GM12878 (cell line): ENCODE results near the gene SHISA6. TPM values are rescaled to one million over a fixed set of nuclear protein-coding genes. Genes with fewer than 3 reads are reported as not detected.

Experiments
- ATAC-seq: fragments of 200-7000 bp; cut with Tn5 transposase; 3 replicates; pipeline ENCODE4 v1.9.1; 2020; ENCODE audit warnings: mild to moderate bottlenecking, moderate library complexity
- BruUV-seq: library from RNA; stranded (reverse); fragments of 400-500 nt; replicated peaks from 2 replicates; lab custom pipeline; 2021; lab: Mats Ljungman, UMichigan
- CTCF ChIA-PET: fragments of 300-600 bp; sonication (Branson Sonifier 250); formaldehyde crosslinking; extraction: SDS; loops from one replicate; lab custom pipeline; 2021; ENCODE audit warnings: inconsistent platforms; lab: Yijun Ruan, JAX
- POLR2A ChIA-PET: fragments of 350-600 bp; formaldehyde crosslinking; extraction: SDS; loops from one replicate; lab custom pipeline; 2021; ENCODE audit warnings: inconsistent platforms; lab: Charles Lee
- RAD21 ChIA-PET: fragments of 300-600 bp; sonication (Branson Sonifier 250); formaldehyde crosslinking; loops from one replicate; lab custom pipeline; 2023; ENCODE audit warnings: antibody characterized with exemption; ENCODE audit not compliant: unreplicated experiment; lab: Charles Lee
- SMC1A ChIA-PET: fragments of 300-600 bp; sonication (Branson Sonifier 250); formaldehyde crosslinking; loops from one replicate; lab custom pipeline; 2023; ENCODE audit not compliant: unreplicated experiment, uncharacterized antibody; lab: Charles Lee
- DNase-seq: peaks from one replicate; pipeline ENCODE4 v3.0.0-alpha.2; 2011; ENCODE audit warnings: low read depth, low spot score
- FAIRE-seq: peaks from 3 replicates; lab custom pipeline; 2011; peaks lifted over from hg19 to GRCh38; lab: Jason Lieb, UNC
- H2AFZ ChIP-seq: 2 replicates; pipeline ENCODE4 v1.6.0; 2011; ENCODE audit warnings: low read depth, low read length, control low read depth; ENCODE audit not compliant: control insufficient read depth
- H3K27ac ChIP-seq: 2 replicates; pipeline ENCODE4 v1.5.1; 2011; ENCODE audit warnings: control low read depth; ENCODE audit not compliant: control insufficient read depth, insufficient read depth
- H3K27me3 ChIP-seq, 2 experiments: replicated peaks in 1 of 2; 2 replicates each; pipeline versions ENCODE4 v1.6.0 to v1.6.1; 2011; ENCODE audit warnings: low read length in 1 of 2; ENCODE audit not compliant: control insufficient read depth in 2 of 2, insufficient read depth in 2 of 2
- H3K36me3 ChIP-seq, 2 experiments: 2 replicates each; pipeline ENCODE4 v1.5.1; 2011; ENCODE audit warnings: low read length in 1 of 2; ENCODE audit not compliant: control insufficient read depth in 2 of 2, insufficient read depth in 2 of 2
- H3K4me1 ChIP-seq: 2 replicates; pipeline ENCODE4 v1.6.1; 2011; ENCODE audit warnings: mild to moderate bottlenecking, low read length, moderate library complexity, mixed read lengths; ENCODE audit not compliant: control insufficient read depth, insufficient read depth
- H3K4me2 ChIP-seq: 2 replicates; pipeline ENCODE4 v1.6.0; 2011; ENCODE audit warnings: control low read depth; ENCODE audit not compliant: control insufficient read depth, insufficient read depth
- H3K4me3 ChIP-seq: fragments of 200-600 bp; sonication (generic); 2 replicates; pipeline ENCODE4 v1.5.1; 2016
- H3K79me2 ChIP-seq: 2 replicates; pipeline ENCODE4 v1.6.0; 2011; ENCODE audit warnings: low read length; ENCODE audit not compliant: control insufficient read depth, insufficient read depth
- H3K9ac ChIP-seq: 2 replicates; pipeline ENCODE4 v1.8.0; 2011; ENCODE audit warnings: low read length, control low read depth, mixed read lengths; ENCODE audit not compliant: control insufficient read depth, insufficient read depth
- H3K9me3 ChIP-seq: replicated peaks from 3 replicates; pipeline ENCODE4 v1.5.1; 2011; ENCODE audit warnings: mild to moderate bottlenecking, low read length; ENCODE audit not compliant: control insufficient read depth, insufficient read depth
- H4K20me1 ChIP-seq: 2 replicates; pipeline ENCODE4 v1.6.0; 2011; ENCODE audit not compliant: control insufficient read depth, insufficient read depth
- ASH2L ChIP-seq: fragments of 300-600, 200-600 bp; sonication (generic); IDR thresholded peaks from 2 replicates; pipeline ENCODE4 v1.6.1; 2017; ENCODE audit warnings: low read depth, mild to moderate bottlenecking, borderline replicate concordance
- BCL11A ChIP-seq: IDR thresholded peaks from 2 replicates; pipeline ENCODE4 v1.6.1; 2011; ENCODE audit warnings: low read depth, low read length
- BHLHE40 ChIP-seq, 2 experiments: fragments of 450-650 bp in 1 of 2; IDR thresholded peaks; 2 replicates each; pipeline ENCODE4 v1.6.1; 2011 to 2017; ENCODE audit warnings: low read depth in 2 of 2, borderline replicate concordance in 1 of 2, improper control_type of control experiment in 1 of 2, low read length in 1 of 2, mild to moderate bottlenecking in 1 of 2
- BMI1 ChIP-seq: fragments of 450-650 bp; IDR thresholded peaks from 2 replicates; pipeline ENCODE4 v1.6.1; 2016; ENCODE audit warnings: mild to moderate bottlenecking, moderate library complexity, borderline replicate concordance
- CBX3 ChIP-seq: fragments of 200-600 bp; sonication (generic); IDR thresholded peaks from 2 replicates; pipeline ENCODE4 v1.6.1; 2016; ENCODE audit warnings: low read depth, borderline replicate concordance
- EGR1 ChIP-seq, 2 experiments: IDR thresholded peaks; 1 replicate in 1 of 2; 2 replicates in 1 of 2; pipeline ENCODE4 v1.6.1; 2011 to 2012; ENCODE audit warnings: low read depth in 2 of 2, low read length in 2 of 2, borderline replicate concordance in 1 of 2, mild to moderate bottlenecking in 1 of 2, moderate library complexity in 1 of 2
- ETV6 ChIP-seq, 2 experiments: fragments of 450-650 bp in 1 of 2; IDR thresholded peaks in 1 of 2; conservative IDR thresholded peaks in 1 of 2; 2 replicates each; pipeline ENCODE4 v1.6.1; 2014; ENCODE audit warnings: antibody characterized with exemption in 1 of 2, borderline replicate concordance in 1 of 2, low read depth in 1 of 2, mild to moderate bottlenecking in 1 of 2, moderate library complexity in 1 of 2
- EZH2 ChIP-seq: IDR thresholded peaks from 2 replicates; pipeline ENCODE4 v1.6.1; 2012; ENCODE audit warnings: low read depth, mild to moderate bottlenecking, control low read depth, inconsistent platforms, low read length, borderline replicate concordance; ENCODE audit not compliant: control insufficient read depth
- HCFC1 ChIP-seq: fragments of 150-350 bp; IDR thresholded peaks from 2 replicates; pipeline ENCODE4 v1.6.1; 2014; ENCODE audit warnings: low read length
- HDGF ChIP-seq: fragments of 450-650 bp; IDR thresholded peaks from 2 replicates; pipeline ENCODE4 v1.6.1; 2016; ENCODE audit warnings: antibody characterized with exemption
- HSF1 ChIP-seq: fragments of 150-350 bp; IDR thresholded peaks from 2 replicates; pipeline ENCODE4 v1.6.1; 2014; ENCODE audit warnings: mild to moderate bottlenecking, low read depth, low read length
- IKZF1 ChIP-seq: fragments of 450-650 bp; conservative IDR thresholded peaks from 2 replicates; pipeline ENCODE4 v1.6.1; 2017; ENCODE audit warnings: antibody characterized with exemption, mild to moderate bottlenecking
- IRF3 ChIP-seq: fragments of 450-650 bp; IDR thresholded peaks from 2 replicates; pipeline ENCODE4 v1.6.1; 2014; ENCODE audit warnings: mild to moderate bottlenecking
- JUND ChIP-seq: IDR thresholded peaks from 2 replicates; pipeline ENCODE4 v1.6.1; 2012; ENCODE audit warnings: low read depth, mild to moderate bottlenecking, low read length, improper control_type of control experiment, moderate library complexity
- NFYA ChIP-seq: IDR thresholded peaks from 2 replicates; pipeline ENCODE4 v1.6.1; 2011; ENCODE audit warnings: low read depth, mild to moderate bottlenecking, low read length, improper control_type of control experiment, borderline replicate concordance
- SREBF1 ChIP-seq: IDR thresholded peaks from 2 replicates; pipeline ENCODE4 v1.6.1; 2012; ENCODE audit warnings: mild to moderate bottlenecking, low read length
- TARDBP ChIP-seq: IDR thresholded peaks from 2 replicates; pipeline ENCODE4 v1.6.1; 2016; ENCODE audit warnings: borderline replicate concordance
- USF2 ChIP-seq: IDR thresholded peaks from 2 replicates; pipeline ENCODE4 v1.6.1; 2011; ENCODE audit warnings: low read depth, low read length, improper control_type of control experiment, borderline replicate concordance
- ZNF207 ChIP-seq: fragments of 450-650 bp; IDR thresholded peaks from 2 replicates; pipeline ENCODE4 v1.6.1; 2014; ENCODE audit warnings: antibody characterized with exemption, mild to moderate bottlenecking, borderline replicate concordance
- WGBS: methylation state at CpG from one replicate; pipeline ENCODE4 v1.1.6; 2016; ENCODE audit warnings: low lambda C conversion rate; ENCODE audit not compliant: insufficient replicate concordance, insufficient coverage; ENCODE audit errors: missing lambda C conversion rate; 5-methylcytosine and 5-hydroxymethylcytosine counted together
- in situ Hi-C: fragments of 300-500 bp; cut with MboI; formaldehyde crosslinking; loops from 9 replicates; pipeline ENCODE4 v1.14.3; 2018; ENCODE audit warnings: mixed read lengths
- intact Hi-C: fragments of 100-400 bp; cut with micrococcal nuclease; formaldehyde crosslinking; loops from one replicate; pipeline ENCODE4 v1.14.2; 2022; ENCODE audit not compliant: unreplicated experiment
- polyA plus RNA-seq, 11 experiments: library from polyadenylated mRNA; depleted of rRNA in 4 of 11; unstranded in 6 of 11; stranded (reverse) in 5 of 11; fragments of >200 nt; fragmentation: Nextera tagmentation in 4 of 11; fragmentation: Illumina TruSeq in 1 of 11; extraction: Ambion mirVana in 4 of 11; extraction: Trizol in 1 of 11; gene quantifications; 1 replicate in 1 of 11; 2 replicates in 10 of 11; pipeline versions ENCODE4 v1.2.1 to v1.2.3, GENCODE V29; 2011 to 2016; ENCODE audit warnings: inconsistent platforms in 2 of 11, missing spikeins in 2 of 11, low read depth in 1 of 11
- total RNA-seq, 4 experiments: library from RNA; depleted of rRNA in 3 of 4; stranded (reverse); fragments of >200 nt in 3 of 4; fragmentation: Illumina TruSeq in 1 of 4; extraction: Trizol in 1 of 4; gene quantifications; 2 replicates each; pipeline versions ENCODE4 v1.2.1 to v1.2.3, GENCODE V29; 2013 to 2021

Gene SHISA6
- total and polyA plus RNA-seq, 10 of the 15 experiments (the other 5 are each of a cell fraction or from before 2014, with no cell fraction given): not detected

- TF ChIP-seq IRF3: no peak
These were observed 19.8 kb upstream of the SHISA6 start (continued) for GRCh38 chr17:11221196-11221595.

GRCh38 chr17:11221721-11222120 lies 19.3 kb upstream of the SHISA6 start:
- H3K27me3 ChIP-seq: no peaks in the 10 kb centered on the region
- H3K4me1 ChIP-seq: no peaks in the 10 kb centered on the region
- H3K4me3 ChIP-seq: no peak overlapping the region
- TF ChIP-seq BMI1 (no peak), ETV6 (conservative IDR thresholded peaks at IDR 0.05 in 1 of 2, IDR thresholded peaks at IDR 0.05 in 1 of 2; ENCODE audit: borderline replicate concordance in 1 of 2, low read depth in 1 of 2) (no peak), ZNF207 (no peak), BCL11A (no peak), JUND (no peak), CBX3 (no peak), HCFC1 (no peak), EGR1 (IDR thresholded peaks at IDR 0.05; ENCODE audit: borderline replicate concordance in 1 of 2, low read depth in 2 of 2, low read length in 2 of 2) (no peak), IKZF1 (no peak), HSF1 (no peak), IRF3 (no peak), ASH2L (no peak), USF2 (no peak), HDGF (no peak), TARDBP (no peak), NFYA (no peak), SREBF1 (no peak), EZH2 (no peak), BHLHE40 (IDR thresholded peaks at IDR 0.05; ENCODE audit: borderline replicate concordance in 1 of 2, low read depth in 2 of 2, low read length in 1 of 2) (no peak)
- TF ChIP-seq, all 136 proteins: peak for 0
- FAIRE-seq: no peak
- Histone ChIP-seq H3K9ac (no peak overlapping the region), H3K79me2 (no peaks in the 10 kb centered on the region), H3K9me3 (no peaks in the 10 kb centered on the region), H4K20me1 (no peaks in the 10 kb centered on the region), H3K27ac (no peak overlapping the region), H2AFZ (no peak overlapping the region), H3K36me3 (no peaks in the 10 kb centered on the region), H3K4me2 (no peak overlapping the region)
- POLR2A ChIA-PET: no interaction called here
- CTCF ChIA-PET: no interaction called here
- no peak for ATAC-seq
- DNase-seq: no peak
- WGBS: 25% methylated on average over 5 of the region's 5 CpGs
- RAD21 ChIA-PET: no interaction called here
- intact Hi-C loops (no loop called here), in situ Hi-C loops (loop anchor here (5.0 to 25.0 kb wide), 2 partner anchors 49 to 191 kb away; no protein-coding TSS in a partner anchor)
- BruUV-seq: no TSS peak
- SMC1A ChIA-PET: no interaction called here
